HCT116 (cell line): ENCODE results near the gene ATRN. TPM values are rescaled to one million over a fixed set of nuclear protein-coding genes. Genes with fewer than 3 reads are reported as not detected.

ENCODE experiments used
- ATAC-seq: fragments of 200-7000 bp; cut with Tn5 transposase; 2 replicates; pipeline ENCODE4 v1.9.1; 2020; ENCODE audit warnings: mild to moderate bottlenecking, moderate library complexity
- BruUV-seq: library from RNA; stranded (reverse); fragments of 400-500 nt; replicated peaks from 2 replicates; lab custom pipeline; 2021; lab: Mats Ljungman, UMichigan
- CTCF ChIA-PET: fragments of 300-600 bp; sonication (Branson Sonifier 250); formaldehyde crosslinking; loops from one replicate; lab custom pipeline; 2021; ENCODE audit warnings: antibody characterized with exemption; lab: Charles Lee
- POLR2A ChIA-PET: fragments of 300-600, 350-600 bp; sonication (Branson Sonifier 250); formaldehyde crosslinking; loops from one replicate; lab custom pipeline; 2021; ENCODE audit warnings: antibody characterized with exemption; lab: Charles Lee
- RAD21 ChIA-PET, 2 experiments: fragments of 300-600 bp; sonication (Branson Sonifier 250); formaldehyde crosslinking; loops; one replicate each; lab custom pipeline; 2023; ENCODE audit warnings: low total read pairs in 2 of 2; ENCODE audit not compliant: uncharacterized antibody in 2 of 2, unreplicated experiment in 2 of 2, low non-redundant PET in 1 of 2; lab: Charles Lee
- DNase-seq: peaks from one replicate; pipeline ENCODE4 v3.0.0-alpha.2; 2010; ENCODE audit warnings: low read depth, low spot score
- H2AFZ ChIP-seq: fragments of 200-600 bp; shearing (Covaris generic), sonication (generic); 2 replicates; pipeline ENCODE4 v1.6.1; 2017; ENCODE audit warnings: low read depth, mixed run types, mixed read lengths, antibody characterized with exemption, low read length; ENCODE audit not compliant: poor library complexity, severe bottlenecking
- H3K27ac ChIP-seq: 2 replicates; pipeline ENCODE4 v1.5.1; 2012; ENCODE audit warnings: low read depth, low read length
- H3K27me3 ChIP-seq: fragments of 200-600 bp; sonication (generic); 2 replicates; pipeline ENCODE4 v1.6.1; 2016; ENCODE audit warnings: mixed run types, low read length, mixed read lengths; ENCODE audit not compliant: insufficient read depth
- H3K36me3 ChIP-seq, 2 experiments: fragments of 200-500 bp in 1 of 2; fragments of 200-600 bp in 1 of 2; sonication (Bioruptor generic) in 1 of 2; sonication (generic) in 1 of 2; 2 replicates each; pipeline versions ENCODE4 v1.5.1 to v1.6.1; 2014 to 2016; ENCODE audit warnings: low read length in 2 of 2, inconsistent platforms in 1 of 2, mixed read lengths in 1 of 2, mixed run types in 1 of 2; ENCODE audit not compliant: insufficient read depth in 2 of 2, control insufficient read depth in 1 of 2
- H3K4me1 ChIP-seq, 2 experiments: fragments of 200-600 bp in 1 of 2; sonication (generic) in 1 of 2; 2 replicates each; pipeline versions ENCODE4 v1.5.1 to v1.6.1; 2012 to 2017; ENCODE audit warnings: low read length in 2 of 2, inconsistent platforms in 1 of 2, mild to moderate bottlenecking in 1 of 2, mixed read lengths in 1 of 2, mixed run types in 1 of 2, moderate library complexity in 1 of 2; ENCODE audit not compliant: insufficient read depth in 2 of 2, control insufficient read depth in 1 of 2
- H3K4me2 ChIP-seq: fragments of 200-600 bp; sonication (generic); 2 replicates; pipeline ENCODE4 v1.6.1; 2017; ENCODE audit warnings: mixed run types, low read length, mixed read lengths
- H3K4me3 ChIP-seq, 2 experiments: fragments of 200-600 bp in 1 of 2; sonication (generic) in 1 of 2; replicated peaks in 1 of 2; 2 replicates each; pipeline ENCODE4 v1.5.1; 2011 to 2016; ENCODE audit warnings: low read length in 2 of 2, control low read depth in 1 of 2, low read depth in 1 of 2, mild to moderate bottlenecking in 1 of 2, mixed read lengths in 1 of 2, mixed run types in 1 of 2
- H3K79me2 ChIP-seq: fragments of 200-600 bp; sonication (generic); 2 replicates; pipeline ENCODE4 v1.6.1; 2017; ENCODE audit warnings: mild to moderate bottlenecking, mixed run types, low read length, moderate library complexity, mixed read lengths; ENCODE audit not compliant: insufficient read depth
- H3K9ac ChIP-seq: fragments of 200-600 bp; sonication (generic); 2 replicates; pipeline ENCODE4 v1.6.1; 2016; ENCODE audit warnings: low read length, mixed read lengths
- H3K9me2 ChIP-seq: fragments of 200-600 bp; sonication (generic), shearing (Covaris generic); 2 replicates; pipeline ENCODE4 v1.6.1; 2017; ENCODE audit warnings: mixed run types, mild to moderate bottlenecking, moderate library complexity; ENCODE audit not compliant: insufficient read depth
- H3K9me3 ChIP-seq, 2 experiments: fragments of 200-500 bp in 1 of 2; fragments of 200-600 bp in 1 of 2; sonication (Bioruptor generic) in 1 of 2; sonication (generic) in 1 of 2; 2 replicates each; pipeline ENCODE4 v1.6.1; 2014 to 2017; ENCODE audit warnings: low read length in 2 of 2, mixed read lengths in 2 of 2, inconsistent platforms in 1 of 2, low read depth in 1 of 2, mild to moderate bottlenecking in 1 of 2, mixed run types in 1 of 2, moderate library complexity in 1 of 2; ENCODE audit not compliant: control insufficient read depth in 1 of 2, insufficient read depth in 1 of 2
- H4K20me1 ChIP-seq: fragments of 200-600 bp; sonication (generic), shearing (Covaris generic); 2 replicates; pipeline ENCODE4 v1.6.1; 2017; ENCODE audit warnings: mixed run types, mild to moderate bottlenecking, moderate library complexity; ENCODE audit not compliant: insufficient read depth
- CBX3 ChIP-seq: IDR thresholded peaks from 2 replicates; pipeline ENCODE4 v1.6.1; 2012; ENCODE audit warnings: low read depth
- ELF1 ChIP-seq: IDR thresholded peaks from 2 replicates; pipeline ENCODE4 v1.6.1; 2012; ENCODE audit warnings: low read depth, borderline replicate concordance
- EZH2phosphoT487 ChIP-seq: fragments of 200-600 bp; IDR thresholded peaks from 2 replicates; pipeline ENCODE4 v1.6.1; 2018; ENCODE audit warnings: antibody characterized with exemption, borderline replicate concordance
- FOSL1 ChIP-seq: IDR thresholded peaks from 2 replicates; pipeline ENCODE4 v1.6.1; 2012; ENCODE audit warnings: low read depth
- JUND ChIP-seq: IDR thresholded peaks from 2 replicates; pipeline ENCODE4 v1.6.1; 2012
- POLR2AphosphoS5 ChIP-seq: IDR thresholded peaks from 2 replicates; pipeline ENCODE4 v1.6.1; 2011; ENCODE audit warnings: mild to moderate bottlenecking, low read depth, low read length, moderate library complexity
- REST ChIP-seq: IDR thresholded peaks from 2 replicates; pipeline ENCODE4 v1.6.1; 2012; ENCODE audit warnings: low read depth
- SIN3A ChIP-seq: IDR thresholded peaks from 2 replicates; pipeline ENCODE4 v1.6.1; 2012; ENCODE audit warnings: low read depth
- SRF ChIP-seq: IDR thresholded peaks from 2 replicates; pipeline ENCODE4 v1.6.1; 2012; ENCODE audit warnings: low read depth
- intact Hi-C: fragments of 100-400 bp; cut with micrococcal nuclease; formaldehyde crosslinking; loops from 2 replicates; pipeline ENCODE4 v1.10.0; 2022
- total RNA-seq: library from RNA; stranded (reverse); gene quantifications from one replicate; pipeline ENCODE4 v1.2.1, GENCODE V29; 2021; ENCODE audit not compliant: unreplicated experiment
- TF ChIP-seq, protein P1 (sequence below): IDR thresholded peaks from 2 replicates; pipeline ENCODE4 v1.6.1; 2012
- TF ChIP-seq, protein P2 (sequence below), 3 experiments: fragments of 200-600 bp in 1 of 3; sonication (generic) in 1 of 3; IDR thresholded peaks in 2 of 3; conservative IDR thresholded peaks in 1 of 3; 2 replicates each; pipeline ENCODE4 v1.5.1; 2012 to 2017; ENCODE audit warnings: low read depth in 2 of 3, low read length in 2 of 3, antibody characterized with exemption in 1 of 3, borderline replicate concordance in 1 of 3, control low read depth in 1 of 3, mild to moderate bottlenecking in 1 of 3, mixed read lengths in 1 of 3, mixed run types in 1 of 3, moderate library complexity in 1 of 3; ENCODE audit not compliant: insufficient read depth in 1 of 3
- TF ChIP-seq, protein P3 (sequence below): IDR thresholded peaks from 2 replicates; pipeline ENCODE4 v1.6.1; 2012

ATRN gene
- total RNA-seq, 1 experiment from 2014 or later, result 24.4 TPM

GRCh38 chr20:3693376-3693775 is 222.6 kb downstream of the ATRN start:
- ChIA-PET POLR2A (no interaction called here), RAD21 (no interaction called here), CTCF (no interaction called here)
- no peaks in the 10 kb centered on the region for H3K9me2 ChIP-seq
- no peaks in the 10 kb centered on the region for H3K79me2 ChIP-seq
- H3K4me2 ChIP-seq, result no peak overlapping the region
- no peak overlapping the region for H2AFZ ChIP-seq
- H3K36me3 ChIP-seq, result no peaks in the 10 kb centered on the region
- H3K9ac ChIP-seq, result no peak overlapping the region
- no peaks in the 10 kb centered on the region for H3K27me3 ChIP-seq
- no peaks in the 10 kb centered on the region for H3K4me1 ChIP-seq
- no peak overlapping the region for H3K27ac ChIP-seq
- H3K9me3 ChIP-seq, result no peaks in the 10 kb centered on the region; a peak in 1 of 4 replicates
- no peak for DNase-seq
- intact Hi-C loops, result no loop called here
- no peaks in the 10 kb centered on the region for H4K20me1 ChIP-seq
- no peak overlapping the region for H3K4me3 ChIP-seq
- TF ChIP-seq POLR2AphosphoS5, result no peak
- no peak for TF ChIP-seq JUND
- TF ChIP-seq, protein P1, sequence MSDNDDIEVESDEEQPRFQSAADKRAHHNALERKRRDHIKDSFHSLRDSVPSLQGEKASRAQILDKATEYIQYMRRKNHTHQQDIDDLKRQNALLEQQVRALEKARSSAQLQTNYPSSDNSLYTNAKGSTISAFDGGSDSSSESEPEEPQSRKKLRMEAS, result no peak
- no peak for TF ChIP-seq CBX3
- TF ChIP-seq, protein P2, sequence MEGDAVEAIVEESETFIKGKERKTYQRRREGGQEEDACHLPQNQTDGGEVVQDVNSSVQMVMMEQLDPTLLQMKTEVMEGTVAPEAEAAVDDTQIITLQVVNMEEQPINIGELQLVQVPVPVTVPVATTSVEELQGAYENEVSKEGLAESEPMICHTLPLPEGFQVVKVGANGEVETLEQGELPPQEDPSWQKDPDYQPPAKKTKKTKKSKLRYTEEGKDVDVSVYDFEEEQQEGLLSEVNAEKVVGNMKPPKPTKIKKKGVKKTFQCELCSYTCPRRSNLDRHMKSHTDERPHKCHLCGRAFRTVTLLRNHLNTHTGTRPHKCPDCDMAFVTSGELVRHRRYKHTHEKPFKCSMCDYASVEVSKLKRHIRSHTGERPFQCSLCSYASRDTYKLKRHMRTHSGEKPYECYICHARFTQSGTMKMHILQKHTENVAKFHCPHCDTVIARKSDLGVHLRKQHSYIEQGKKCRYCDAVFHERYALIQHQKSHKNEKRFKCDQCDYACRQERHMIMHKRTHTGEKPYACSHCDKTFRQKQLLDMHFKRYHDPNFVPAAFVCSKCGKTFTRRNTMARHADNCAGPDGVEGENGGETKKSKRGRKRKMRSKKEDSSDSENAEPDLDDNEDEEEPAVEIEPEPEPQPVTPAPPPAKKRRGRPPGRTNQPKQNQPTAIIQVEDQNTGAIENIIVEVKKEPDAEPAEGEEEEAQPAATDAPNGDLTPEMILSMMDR (IDR thresholded peaks at IDR 0.05 in 2 of 3, conservative IDR thresholded peaks at IDR 0.05 in 1 of 3; ENCODE audit: borderline replicate concordance in 1 of 3, insufficient read depth in 1 of 3, low read depth in 2 of 3, low read length in 2 of 3), result no peak
- TF ChIP-seq ELF1, result no peak
- no peak for TF ChIP-seq FOSL1
- TF ChIP-seq REST, result no peak
- TF ChIP-seq, protein P3, sequence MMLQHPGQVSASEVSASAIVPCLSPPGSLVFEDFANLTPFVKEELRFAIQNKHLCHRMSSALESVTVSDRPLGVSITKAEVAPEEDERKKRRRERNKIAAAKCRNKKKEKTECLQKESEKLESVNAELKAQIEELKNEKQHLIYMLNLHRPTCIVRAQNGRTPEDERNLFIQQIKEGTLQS, result no peak
- no peak for TF ChIP-seq SIN3A
- no peak for TF ChIP-seq EZH2phosphoT487
- TF ChIP-seq SRF, result no peak
- no peak for ATAC-seq
- BruUV-seq, result no TSS peak
